Measurements from ENCODE around the gene EPHA7. TPM values are rescaled to one million over a fixed set of nuclear protein-coding genes. Genes with fewer than 3 reads are reported as not detected.

The EPHA7 gene
- total RNA-seq, 1 donor from 2014 or later = 80.7 TPM

- Histone ChIP-seq H4K20me1 (ENCODE audit: low read depth) (peaks cover 10% of the 10 kb centered on the region), H3K9ac (no peak overlapping the region), H3K4me2 (no peak overlapping the region), H3K36me3 (no peaks in the 10 kb centered on the region), H3K79me2 (ENCODE audit: low read depth) (peaks cover 99% of the 10 kb centered on the region), H3F3A (ENCODE audit: low read depth) (peaks cover 12% of the 10 kb centered on the region), H3K27ac (no peak overlapping the region), H3K27me3 (no peaks in the 10 kb centered on the region), H3K4me3 (no peak overlapping the region), H3K9me3 (ENCODE audit: low read depth) (no peaks in the 10 kb centered on the region), H2AFZ (replicated peaks) (no peak overlapping the region), H3K4me1 (no peaks in the 10 kb centered on the region)
- Mint-ChIP-seq H3K27ac (no peak overlapping the region), H3K4me3 (no peak overlapping the region), H3K36me3 (peaks cover 23% of the 10 kb centered on the region), H3K9me3 (no peaks in the 10 kb centered on the region), H3K27me3 (ENCODE audit: insufficient read depth, low read depth) (no peaks in the 10 kb centered on the region), H3K4me1 (peaks cover 26% of the 10 kb centered on the region)
- no peak for TF ChIP-seq EZH2 (IDR thresholded peaks at IDR 0.05)
- TF ChIP-seq EZH2phosphoT487 (IDR thresholded peaks at IDR 0.05) = no peak
- no peak for TF ChIP-seq CTCF (IDR thresholded peaks at IDR 0.05)
- no peak for DNase-seq (ENCODE audit: low spot score)
Observed at GRCh38 chr6:93391965-93392364, 27.4 kb downstream of the EPHA7 start.

- H2AFZ ChIP-seq (replicated peaks) = no peak overlapping the region
- TF ChIP-seq EZH2 (IDR thresholded peaks at IDR 0.05) (no peak), EZH2phosphoT487 (IDR thresholded peaks at IDR 0.05) (no peak), CTCF (IDR thresholded peaks at IDR 0.05) (no peak)
- H3K4me1 ChIP-seq = no peaks in the 10 kb centered on the region
- H3K9ac ChIP-seq = no peak overlapping the region
- Mint-ChIP-seq H3K27ac (no peak overlapping the region), H3K9me3 (no peaks in the 10 kb centered on the region), H3K4me1 (peaks cover 10% of the 10 kb centered on the region), H3K27me3 (ENCODE audit: insufficient read depth, low read depth) (no peaks in the 10 kb centered on the region), H3K4me3 (no peak overlapping the region), H3K36me3 (peaks cover 28% of the 10 kb centered on the region)
- no peaks in the 10 kb centered on the region for H3K27me3 ChIP-seq
- H3K9me3 ChIP-seq (ENCODE audit: low read depth) = no peaks in the 10 kb centered on the region
- H3K27ac ChIP-seq = no peak overlapping the region
- H3K36me3 ChIP-seq = peaks cover 7% of the 10 kb centered on the region
- no peak overlapping the region for H3K4me2 ChIP-seq
- H3K79me2 ChIP-seq (ENCODE audit: low read depth) = peaks cover 84% of the 10 kb centered on the region
- no peaks in the 10 kb centered on the region for H3F3A ChIP-seq (ENCODE audit: low read depth)
- peaks cover under 1% of the 10 kb centered on the region for H4K20me1 ChIP-seq (ENCODE audit: low read depth)
- no peak for DNase-seq (ENCODE audit: low spot score)
- no peak overlapping the region for H3K4me3 ChIP-seq
Observed at GRCh38 chr6:93389192-93389591, 30.2 kb downstream of the EPHA7 start.

GRCh38 chr6:93388070-93388469 lies 31.3 kb downstream of the EPHA7 start:
- Histone ChIP-seq H3K79me2 (ENCODE audit: low read depth) (peaks cover 82% of the 10 kb centered on the region), H3F3A (ENCODE audit: low read depth) (no peaks in the 10 kb centered on the region), H3K36me3 (peaks cover 7% of the 10 kb centered on the region), H3K4me3 (no peak overlapping the region), H2AFZ (replicated peaks) (no peak overlapping the region), H3K4me2 (no peak overlapping the region), H3K9me3 (ENCODE audit: low read depth) (no peaks in the 10 kb centered on the region), H3K27me3 (no peaks in the 10 kb centered on the region), H3K27ac (no peak overlapping the region), H3K4me1 (no peaks in the 10 kb centered on the region), H3K9ac (no peak overlapping the region), H4K20me1 (ENCODE audit: low read depth) (peaks cover 10% of the 10 kb centered on the region)
- H3K9me3 Mint-ChIP-seq = no peaks in the 10 kb centered on the region
- H3K27ac Mint-ChIP-seq = no peak overlapping the region
- no peak for DNase-seq (ENCODE audit: low spot score)
- no peak overlapping the region for H3K4me3 Mint-ChIP-seq
- no peak for TF ChIP-seq CTCF (IDR thresholded peaks at IDR 0.05)
- peaks cover 4% of the 10 kb centered on the region for H3K4me1 Mint-ChIP-seq
- H3K36me3 Mint-ChIP-seq = peaks cover 34% of the 10 kb centered on the region
- no peaks in the 10 kb centered on the region for H3K27me3 Mint-ChIP-seq (ENCODE audit: insufficient read depth, low read depth)

All from neural progenitor cell (in vitro differentiated cells).